ENCODE measurements around the gene SNX18.

The SNX18 gene

DNA sequence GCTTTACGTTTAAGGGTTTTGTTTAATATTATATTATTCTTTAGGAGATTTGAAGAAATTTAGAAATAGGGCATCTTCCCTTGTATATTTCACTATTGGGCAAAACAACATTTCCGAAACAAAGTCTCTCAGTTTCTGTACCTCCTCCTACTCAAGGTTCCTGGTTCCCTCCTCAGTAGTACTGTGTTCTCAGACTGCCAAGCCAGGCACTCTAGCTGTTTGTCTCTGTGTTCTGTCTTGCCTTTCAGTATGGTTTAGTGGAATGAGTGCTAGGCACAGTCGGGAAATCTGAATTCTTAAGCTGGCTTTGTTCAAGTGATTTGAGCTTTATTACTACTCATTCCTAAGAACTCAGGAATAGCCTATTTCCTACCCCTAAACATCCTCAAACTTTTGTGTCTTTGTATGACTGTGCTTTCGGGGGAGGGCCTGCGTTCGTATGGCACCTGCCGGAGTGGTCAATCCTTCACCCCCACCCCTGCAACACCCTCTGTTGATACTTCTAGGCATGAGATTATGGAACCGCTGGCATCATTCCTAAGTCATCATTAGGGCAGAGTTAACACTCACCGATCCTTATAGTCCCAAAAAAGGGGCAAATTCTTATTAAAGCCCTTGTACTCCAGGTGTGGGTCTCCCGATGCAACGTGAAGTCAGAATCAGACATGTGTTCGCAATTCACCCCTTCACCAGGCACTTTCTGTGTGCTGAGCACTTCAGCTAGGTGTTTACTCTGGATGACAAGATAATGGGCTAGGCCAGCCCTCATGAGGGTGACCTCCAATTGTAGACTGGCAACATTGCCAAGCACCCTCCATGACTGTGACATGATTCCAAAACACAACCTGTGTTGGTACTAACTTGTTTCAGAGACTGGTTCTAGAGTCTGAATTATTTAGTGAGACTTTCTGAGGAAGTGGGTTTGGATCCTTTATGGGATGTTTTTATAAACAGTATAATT is 24.5 kb downstream of the SNX18 start:
- no peak for DNase-seq

DNA sequence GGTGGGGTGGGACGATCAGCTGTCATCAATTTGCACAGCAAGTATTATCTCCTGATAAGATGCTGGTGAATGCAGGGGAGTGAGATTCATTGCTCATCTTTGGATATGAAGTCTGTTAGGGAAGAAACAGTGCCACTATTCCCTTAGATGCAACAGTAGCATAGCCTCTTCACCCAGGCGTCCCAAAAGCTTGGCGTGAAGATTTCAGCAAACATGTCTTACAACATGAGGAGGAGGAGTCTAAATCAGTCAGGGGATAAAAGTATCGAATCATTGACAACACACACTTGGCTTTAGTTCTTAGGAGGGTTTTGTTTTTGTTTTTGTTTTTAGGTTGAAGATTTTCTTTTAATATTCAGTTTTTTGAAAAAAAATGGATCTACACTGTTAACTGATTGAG is 26.5 kb downstream of the SNX18 start:
- DNase-seq: no peak

DNA sequence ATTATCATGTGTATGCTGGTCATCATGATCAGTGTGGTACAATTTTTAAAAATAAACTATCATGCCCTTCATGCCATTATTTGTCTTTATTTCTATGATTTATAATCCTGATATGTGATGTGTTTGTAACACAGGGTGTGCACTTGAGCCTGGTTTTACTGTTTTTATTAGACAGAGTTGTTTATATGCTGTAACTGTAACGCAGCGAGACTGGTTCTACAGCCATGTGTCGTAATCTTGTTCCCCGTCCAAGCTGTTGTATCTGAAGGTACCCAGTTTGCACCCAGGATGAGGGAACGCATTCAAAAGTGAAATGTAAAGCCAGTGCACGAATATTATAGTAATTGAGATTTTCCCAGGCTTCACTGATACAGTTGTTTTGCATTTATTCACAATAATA is 28.2 kb downstream of the SNX18 start:
- DNase-seq: no peak

DNA sequence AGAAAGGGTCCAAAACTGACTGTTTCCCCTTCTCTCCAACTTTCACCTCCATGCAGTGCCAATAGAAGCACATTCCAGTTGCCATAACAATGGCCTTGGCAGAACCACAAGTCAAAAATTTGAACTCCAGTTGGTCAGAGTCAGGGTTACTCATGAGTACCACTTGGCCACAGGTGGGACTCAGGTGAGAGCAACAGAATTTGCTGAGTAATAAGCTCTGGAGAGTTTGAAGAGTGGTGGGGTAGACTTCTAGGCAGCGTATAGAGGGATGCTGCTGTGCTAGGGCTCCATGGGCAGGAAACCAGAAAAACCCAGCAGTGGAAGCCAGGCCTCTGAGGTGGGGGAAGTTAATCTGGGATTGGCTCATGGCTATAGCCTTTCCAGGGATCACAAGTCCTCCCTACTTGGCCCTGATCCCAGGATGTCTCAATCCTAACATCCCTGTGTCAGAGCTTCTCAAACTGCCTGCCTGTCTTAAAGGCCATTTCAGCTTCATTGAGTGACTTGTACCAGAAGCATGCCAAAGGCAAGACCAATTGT is 30.2 kb downstream of the SNX18 start:
- no peak for DNase-seq

DNA sequence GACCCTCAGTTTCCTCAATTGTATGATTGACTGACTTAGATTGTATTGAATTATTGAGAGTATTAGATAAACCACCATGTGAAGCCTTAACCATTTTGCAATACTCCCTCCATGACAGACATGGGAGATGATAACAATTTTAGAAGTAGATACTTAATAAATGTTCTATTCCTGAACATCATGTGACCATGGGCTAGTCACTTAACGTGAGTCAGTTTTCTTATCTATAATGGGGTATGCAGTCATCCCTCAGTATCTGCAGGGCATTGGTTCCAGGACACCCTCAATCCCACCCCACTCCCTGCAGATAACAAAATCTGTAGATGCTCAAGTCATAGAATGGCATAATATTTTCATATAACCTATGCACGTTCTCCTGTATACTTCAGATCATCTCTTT is 31.0 kb downstream of the SNX18 start:
- DNase-seq: no peak

DNA sequence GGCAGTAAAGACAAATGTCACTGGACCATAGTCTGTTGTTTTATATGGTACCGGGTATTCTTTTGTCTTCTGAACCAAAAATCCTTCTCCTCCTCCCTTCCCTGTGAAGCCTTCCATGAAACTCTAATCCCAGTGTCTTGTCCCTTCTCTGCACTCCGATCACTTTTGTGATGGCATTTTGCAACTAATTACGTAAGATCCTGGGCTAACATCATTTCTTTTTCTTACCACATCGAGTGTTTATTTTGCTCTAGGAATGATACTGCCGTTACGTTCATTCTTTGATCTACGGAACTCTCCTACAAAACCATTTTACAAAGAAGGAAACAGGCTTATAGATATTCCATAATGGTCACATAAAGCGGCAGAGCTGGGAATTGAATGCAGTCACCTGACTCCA is 33.7 kb downstream of the SNX18 start:
- no peak for DNase-seq

DNA sequence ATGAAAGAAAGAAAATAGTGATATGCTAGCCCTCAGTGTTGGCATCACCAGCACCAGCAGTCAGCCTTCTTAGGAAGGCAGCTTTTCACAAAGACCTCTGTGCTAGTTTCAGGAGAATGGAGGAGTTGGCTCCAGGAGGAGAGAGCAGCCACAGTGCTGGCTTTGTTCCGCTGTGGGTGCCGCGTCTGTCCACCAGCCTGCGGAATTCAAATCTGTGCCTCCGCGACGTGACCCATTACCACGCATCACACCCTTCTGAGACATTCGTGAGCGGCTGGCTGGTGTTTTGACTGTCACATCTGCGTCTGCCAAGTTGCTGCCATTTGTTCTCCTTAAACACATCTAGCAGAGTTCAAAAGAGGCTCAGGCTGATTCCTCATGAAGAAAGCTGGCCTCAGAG is 34.4 kb downstream of the SNX18 start:
- no peak for DNase-seq

DNA sequence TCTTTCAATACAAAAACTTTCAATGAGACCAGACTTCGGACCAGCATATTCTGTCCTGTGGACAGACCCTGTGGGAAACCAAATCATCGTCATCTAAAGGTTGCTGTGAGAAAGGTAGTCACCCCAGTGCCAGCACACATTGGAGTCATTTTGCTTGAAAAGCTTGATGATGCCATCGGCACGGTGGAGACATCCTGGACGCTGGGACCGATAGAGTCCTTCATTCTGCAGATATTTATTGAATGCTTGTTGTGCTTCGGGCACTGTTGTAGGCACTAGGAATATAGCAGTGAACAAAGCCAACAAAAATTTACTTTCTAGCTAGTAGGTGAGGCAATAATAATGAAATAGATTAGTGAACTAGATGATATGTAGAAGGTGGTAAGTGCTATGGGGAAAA is 34.9 kb downstream of the SNX18 start:
- no peak for DNase-seq

DNA sequence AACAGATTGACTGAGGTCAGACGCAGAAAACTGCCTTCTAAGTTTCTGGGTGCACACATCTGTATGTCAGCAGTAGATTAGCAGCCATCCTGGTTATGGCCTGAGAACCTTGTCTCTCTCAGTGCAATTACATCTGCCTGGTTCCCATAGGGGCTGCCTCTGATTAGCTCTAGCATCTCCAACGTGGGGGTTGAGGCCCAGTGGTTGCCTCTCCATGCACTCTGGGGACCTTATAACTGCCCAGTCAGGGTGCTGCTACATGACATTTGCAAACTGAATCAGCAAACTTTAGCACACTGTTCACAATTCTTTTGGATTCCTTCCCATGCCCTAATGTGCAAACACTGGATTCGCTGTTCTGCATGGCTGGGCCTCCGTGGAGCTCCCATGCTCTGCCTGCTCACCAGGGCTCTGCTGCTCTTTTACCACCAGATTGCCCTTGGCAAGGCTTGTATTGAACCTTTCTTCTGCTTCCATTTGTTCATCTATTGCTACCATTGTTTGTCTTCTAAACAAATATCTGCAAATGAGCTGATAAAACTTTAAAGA is 36.2 kb downstream of the SNX18 start:
- no peak for DNase-seq

DNA sequence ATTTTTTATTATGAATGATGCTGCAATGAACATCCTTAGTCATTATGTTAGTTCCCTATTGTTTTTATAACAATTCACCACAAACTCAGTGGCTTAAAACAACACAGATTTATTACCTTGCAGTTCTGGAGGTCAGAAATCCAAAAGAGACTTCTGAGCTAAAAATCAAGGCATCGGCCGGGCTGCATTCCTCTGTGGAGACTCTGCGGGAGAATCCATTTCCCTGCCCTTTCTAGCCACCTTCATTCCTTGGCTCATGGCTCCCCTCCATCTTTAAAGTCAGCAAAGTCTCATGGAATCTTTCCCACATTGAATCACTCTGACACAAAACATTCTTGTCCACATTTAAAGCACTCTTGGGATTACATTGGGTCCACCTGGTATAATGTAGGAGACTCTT is 38.6 kb downstream of the SNX18 start:
- no peak for DNase-seq

DNA sequence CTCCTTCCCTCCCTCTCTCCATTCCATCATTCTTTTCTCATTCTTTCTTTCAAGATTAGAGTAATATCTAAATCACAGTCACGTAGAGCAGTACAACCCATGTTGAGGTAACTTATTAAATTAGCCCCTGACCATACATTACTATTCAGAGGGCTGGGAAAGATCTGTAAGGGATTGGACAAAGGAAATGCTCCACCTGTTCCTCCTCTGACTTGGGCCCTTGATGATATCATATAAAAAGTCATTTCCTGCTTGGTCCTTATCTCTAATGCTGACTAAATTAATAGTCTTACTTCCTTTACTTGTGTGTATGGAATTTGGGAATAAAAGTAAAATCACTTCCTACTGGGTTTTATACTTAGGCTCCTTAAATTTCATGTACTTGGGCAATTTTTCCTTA is 40.8 kb downstream of the SNX18 start:
- DNase-seq: no peak

DNA sequence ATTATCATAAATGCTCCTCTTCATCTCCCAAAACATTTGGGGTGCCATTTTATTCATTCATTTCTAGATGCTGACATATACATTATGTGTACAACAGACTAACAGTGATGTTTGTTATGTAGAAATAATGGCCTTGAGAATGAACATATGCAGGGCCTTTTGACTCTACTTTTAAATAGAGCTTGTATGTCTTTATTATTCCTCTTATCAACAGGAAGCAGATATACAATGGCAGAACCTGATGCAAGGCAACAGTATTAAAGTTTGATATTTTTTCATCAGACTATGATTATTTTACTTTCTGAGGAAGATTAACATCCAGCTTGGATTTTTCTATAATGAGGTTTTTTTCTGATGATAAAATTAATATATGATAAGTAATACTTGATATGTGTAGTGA is 44.1 kb downstream of the SNX18 start:
- no peak for DNase-seq

DNA sequence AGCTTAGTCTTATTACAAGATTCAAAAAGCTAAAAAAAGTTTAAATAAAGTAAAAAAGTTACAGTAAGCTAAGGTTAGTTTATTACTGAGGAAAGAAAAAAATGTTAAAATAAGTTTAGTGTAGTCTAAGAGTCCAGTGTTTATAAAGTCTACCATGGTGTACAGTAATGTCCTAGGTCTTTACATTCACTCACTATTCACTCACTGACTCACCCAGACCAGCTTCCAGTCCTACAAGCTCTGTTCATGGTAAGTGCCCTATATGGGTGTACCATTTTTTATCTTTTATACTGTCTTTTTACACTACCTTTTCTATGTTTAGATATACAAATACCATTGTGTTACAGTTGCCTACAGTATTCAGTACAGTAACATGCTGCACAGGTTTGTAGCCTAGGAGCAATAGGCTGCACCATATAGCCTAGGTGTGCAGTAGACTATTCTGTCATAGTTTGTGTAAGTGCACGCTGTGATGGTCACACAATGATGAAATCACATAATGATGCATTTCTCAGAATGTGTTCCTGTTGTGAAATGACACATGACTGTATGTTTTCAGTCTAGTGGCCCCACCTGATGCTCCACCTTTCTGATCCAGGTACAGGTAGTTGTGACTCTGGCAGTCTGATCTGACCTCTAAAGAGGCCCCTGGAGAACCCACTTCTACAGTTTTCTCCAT is 45.7 kb downstream of the SNX18 start:
- no peak for DNase-seq

DNA sequence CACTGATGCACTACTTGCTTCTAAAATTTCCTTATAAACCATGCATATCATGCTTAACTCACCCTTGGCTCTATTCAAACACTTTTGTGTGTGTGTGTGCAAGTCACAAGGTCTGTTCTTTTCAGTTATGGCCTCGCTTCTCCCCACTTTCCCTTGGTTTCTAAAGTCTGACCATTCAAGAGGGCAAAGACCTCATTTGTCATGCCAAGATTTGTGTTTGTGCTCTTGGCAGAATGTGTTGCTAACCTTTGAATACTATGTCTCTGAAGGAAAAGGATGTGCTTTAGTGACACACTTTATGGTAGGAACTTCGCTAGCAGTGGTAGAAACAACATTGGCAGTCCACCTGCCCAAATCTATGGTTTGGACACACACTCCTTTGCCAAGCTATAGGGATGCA is 50.4 kb downstream of the SNX18 start:
- DNase-seq: no peak

DNA sequence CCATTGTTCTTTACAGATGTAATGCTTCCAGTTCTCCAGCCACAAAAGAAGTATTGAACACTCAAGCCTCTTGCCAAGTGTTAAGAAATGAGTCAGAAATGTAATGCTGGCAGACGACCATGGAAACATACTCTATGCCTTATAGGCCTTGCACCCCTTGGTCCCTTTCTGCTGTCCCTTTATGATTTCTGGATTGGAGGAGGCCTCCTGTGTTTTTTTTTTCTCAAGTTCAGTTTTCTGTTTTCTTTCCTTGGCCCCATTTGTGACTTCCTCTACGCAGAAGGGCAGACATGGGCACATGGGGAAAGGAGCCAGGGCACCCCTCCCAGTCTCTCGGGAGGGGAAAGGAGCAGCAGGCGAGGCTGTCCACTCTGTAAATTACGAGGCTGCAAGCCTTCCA is 53.4 kb downstream of the SNX18 start:
- no peak for DNase-seq

DNA sequence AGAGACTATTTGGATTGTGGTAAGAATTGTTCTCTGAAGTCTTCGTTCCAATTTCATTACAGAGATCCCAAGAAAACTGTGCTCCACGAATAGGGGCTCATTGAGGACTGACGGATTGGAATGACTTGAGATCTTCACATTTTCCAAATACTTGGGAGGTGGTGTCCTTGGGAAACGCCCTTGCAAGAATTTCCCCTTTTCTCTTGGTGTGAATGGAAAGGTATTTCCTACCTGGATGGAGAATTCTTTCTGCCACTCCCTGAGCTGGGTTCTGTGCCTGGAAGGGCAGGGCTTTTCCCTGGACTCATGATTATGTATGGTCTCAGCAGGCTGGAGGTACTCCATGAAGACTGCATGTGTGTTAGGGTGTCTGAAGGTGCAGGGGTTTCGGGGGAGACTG is 53.9 kb downstream of the SNX18 start:
- DNase-seq: no peak

DNA sequence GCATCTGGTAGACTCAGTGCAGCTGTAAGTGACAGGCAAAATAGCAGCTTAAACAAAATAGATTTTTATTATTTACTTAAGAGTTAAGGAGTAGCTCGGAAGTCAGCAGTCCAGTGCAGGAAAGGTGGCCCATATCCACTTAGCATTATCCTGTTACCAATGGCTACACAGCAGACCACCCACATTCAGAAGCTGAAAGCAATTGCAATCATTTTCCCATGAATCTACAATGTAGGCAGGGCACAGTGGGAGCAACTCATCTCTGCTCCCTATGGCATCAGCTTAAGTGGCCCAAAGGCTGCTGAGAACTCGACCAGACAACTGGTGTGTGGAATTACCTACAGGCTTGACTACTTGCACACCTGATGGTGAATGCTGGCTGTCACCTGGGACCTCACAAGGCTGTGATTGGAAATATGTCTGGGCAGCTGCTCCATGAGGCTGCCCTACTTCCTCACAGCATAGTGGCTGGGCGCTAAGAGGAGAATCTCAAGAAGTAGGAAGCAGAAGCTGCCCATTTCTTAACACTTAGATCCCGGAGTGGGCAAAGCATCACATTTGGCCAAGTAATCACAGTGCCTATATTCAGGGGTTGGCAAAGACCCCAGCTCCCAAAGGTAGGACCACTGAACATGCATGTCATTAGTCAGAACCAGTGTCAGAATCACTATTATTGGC is 56.4 kb downstream of the SNX18 start:
- no peak for DNase-seq

DNA sequence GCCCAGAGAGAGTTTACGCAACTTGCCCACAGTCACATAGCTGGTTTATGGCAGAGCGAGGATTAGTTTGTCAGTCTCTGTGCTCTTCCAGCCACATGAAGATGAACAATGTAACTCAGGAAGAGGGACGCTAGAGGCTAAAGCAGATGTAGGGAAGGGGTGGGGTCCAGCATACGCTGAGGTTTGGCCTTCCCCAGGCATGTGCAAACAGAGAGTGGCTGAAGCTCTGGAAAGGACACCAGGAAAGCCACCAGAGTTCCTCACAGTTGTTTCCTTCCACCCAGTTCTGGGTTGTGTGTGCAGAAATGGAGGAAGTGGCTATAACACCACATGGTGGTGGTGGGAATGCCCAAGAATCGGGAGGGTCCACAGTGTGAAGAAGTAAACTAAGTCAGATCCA is 60.0 kb downstream of the SNX18 start:
- no peak for DNase-seq

DNA sequence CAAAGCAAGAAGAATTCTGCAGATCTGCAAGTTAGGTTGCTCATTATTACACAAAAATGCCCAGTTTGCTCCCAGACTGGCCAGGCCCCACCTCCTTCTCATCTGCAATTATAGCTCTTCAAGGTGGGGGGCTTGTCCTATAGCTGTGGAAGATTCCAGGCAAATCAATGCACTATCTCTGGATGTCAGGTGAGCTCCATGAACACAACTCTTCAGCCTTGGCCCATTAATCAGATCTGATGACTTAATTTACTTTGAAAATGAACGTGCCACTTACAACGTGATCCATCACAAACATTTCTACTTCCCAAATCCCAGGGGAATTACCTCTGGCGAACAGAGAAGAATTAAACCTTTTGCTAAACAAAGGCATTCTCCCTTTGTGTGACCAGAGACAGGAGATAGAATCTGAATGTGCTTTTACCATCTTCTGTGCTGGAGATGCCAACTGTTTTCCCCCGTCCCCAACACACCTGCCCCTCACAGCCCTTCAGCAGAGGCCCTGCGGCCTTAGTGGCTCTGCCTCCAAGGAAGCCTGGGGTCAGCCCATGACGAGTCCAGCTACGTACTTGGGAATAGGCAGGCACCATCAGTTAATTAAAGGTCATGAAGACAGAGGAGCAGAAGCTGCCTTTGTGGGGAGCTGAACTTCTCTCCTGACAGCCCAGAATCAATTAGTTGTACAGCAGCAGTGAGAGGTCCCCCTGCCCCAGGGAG is 60.5 kb downstream of the SNX18 start:
- DNase-seq: no peak

DNA sequence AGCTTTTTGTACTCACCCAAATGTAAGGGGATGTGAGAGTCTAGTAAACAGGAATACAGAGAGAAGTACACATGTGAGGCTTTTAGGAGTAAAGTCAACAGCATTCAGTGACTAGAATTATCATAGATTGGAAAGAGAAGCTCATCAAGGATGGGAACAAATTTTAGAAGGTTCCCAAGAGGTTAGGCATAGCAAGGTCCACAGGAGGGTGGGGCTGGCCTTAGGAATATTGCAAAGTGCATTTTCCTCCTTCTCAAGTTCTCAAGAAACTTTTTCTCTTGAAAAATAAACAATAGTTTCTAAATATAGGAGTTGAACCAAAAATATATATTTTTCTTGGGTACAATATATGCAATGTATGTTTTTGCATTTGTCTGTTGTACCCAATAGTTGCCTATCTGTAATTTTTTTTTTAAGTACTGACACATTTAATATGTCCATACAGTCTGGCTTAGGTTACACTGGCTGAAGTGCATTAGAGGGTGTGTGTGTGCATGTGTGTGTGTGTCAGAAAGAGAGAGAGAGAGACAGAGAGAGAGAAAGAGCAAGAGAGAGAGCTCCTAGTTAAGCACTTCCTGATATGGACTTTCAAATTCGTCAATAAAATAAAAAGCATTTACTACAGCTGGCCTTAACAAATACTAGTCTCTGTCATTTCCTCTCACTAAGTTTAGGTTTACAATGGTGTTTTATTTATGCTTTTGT is 62.2 kb downstream of the SNX18 start:
- no peak for DNase-seq

DNA sequence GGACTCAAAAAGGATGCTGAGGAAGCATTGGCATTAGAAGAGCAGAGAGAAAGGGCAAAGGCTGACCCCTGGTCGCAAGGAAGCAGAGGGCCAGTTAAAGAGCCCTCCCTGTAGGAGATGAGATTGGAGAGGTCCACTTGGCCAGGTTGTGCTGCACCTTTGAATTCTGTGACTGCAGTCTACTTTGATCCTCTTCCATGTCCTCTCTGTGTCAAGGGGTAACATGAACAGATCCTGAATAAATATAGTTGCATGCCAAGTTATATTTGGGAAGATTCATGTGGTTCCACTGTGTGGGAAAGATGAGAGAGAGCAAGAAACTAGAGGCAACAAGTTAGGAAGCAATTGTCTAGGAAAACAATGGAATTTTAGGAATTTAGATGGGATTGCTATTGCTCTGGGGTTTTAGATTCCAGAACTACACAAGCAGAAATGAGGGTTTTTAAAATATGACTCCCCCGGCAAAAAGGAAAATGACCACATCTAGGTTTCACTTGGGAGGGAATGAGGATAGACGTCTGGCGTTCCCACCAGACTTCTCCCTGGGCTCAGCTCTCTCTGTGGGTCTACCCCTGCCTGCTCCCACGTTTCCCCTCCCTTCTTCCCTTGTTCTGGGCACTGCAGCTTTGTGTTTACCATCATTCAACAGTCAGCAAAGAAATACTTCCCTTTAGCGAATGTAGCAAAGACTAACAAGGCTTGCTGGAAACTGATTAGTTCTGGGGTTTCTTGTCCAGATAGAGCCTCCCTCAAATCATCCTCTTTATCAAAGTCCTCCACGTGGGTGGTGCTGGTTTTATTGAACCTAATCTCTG is 63.6 kb downstream of the SNX18 start:
- no peak for DNase-seq
